HG02588 (cell line): ENCODE results near the gene USP6.
"Not testable (repeated sequence)": the region's sequence is repeated elsewhere in the genome, so short reads cannot be mapped to it uniquely, and the experiment has no call there.

ENCODE experiments used
- ATAC-seq: cut with Tn5 transposase; IDR thresholded peaks from one replicate; pipeline ENCODE4 v1.9.1; 2021; ENCODE audit warnings: mild to moderate bottlenecking, moderate library complexity; ENCODE audit not compliant: unreplicated experiment

USP6 gene

GRCh38 chr17:5121186-5121841, 5.5 kb downstream of the USP6 start:
- ATAC-seq = no peak

- ATAC-seq = not testable (repeated sequence)
Observed at GRCh38 chr17:5122056-5122455, 6.2 kb downstream of the USP6 start.

DNA sequence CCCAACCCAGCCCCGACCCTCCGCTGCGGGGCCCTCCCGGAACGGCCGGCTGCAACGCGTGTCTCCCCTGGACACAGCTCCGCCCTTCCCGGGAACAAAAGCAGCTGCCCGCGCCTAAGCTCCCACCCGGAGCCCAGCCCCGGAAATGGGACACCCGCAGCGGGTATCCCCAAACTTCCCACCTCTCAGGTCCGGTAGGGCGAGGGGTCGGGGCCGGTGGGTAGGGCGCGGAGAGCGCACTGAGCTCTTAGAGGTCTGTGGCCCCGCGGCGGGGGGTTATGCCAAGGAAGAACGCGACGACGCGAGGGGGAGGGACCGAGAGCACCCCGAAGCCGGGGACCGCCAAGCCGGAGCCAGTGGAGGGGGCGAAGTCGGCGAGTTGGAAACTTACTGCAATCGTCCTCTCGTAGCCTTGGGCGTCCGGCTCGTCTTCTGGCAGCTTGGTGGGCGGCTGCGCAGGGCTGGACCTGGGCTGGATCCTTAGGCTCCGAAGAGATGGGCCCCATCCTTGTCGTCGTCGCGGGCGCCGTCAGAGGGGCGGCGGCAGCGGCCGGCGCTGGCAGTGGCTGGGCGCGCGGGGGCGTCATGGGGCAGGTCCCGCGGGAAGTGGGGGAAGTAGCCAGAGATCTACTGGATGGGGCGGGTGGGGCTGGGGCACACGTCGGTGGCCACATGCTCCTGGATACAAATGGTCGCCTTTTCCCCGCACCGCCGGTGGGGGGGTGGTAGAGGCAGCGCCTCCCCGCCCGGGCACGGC, 6.9 kb downstream of the USP6 start:
- no peak for ATAC-seq

DNA sequence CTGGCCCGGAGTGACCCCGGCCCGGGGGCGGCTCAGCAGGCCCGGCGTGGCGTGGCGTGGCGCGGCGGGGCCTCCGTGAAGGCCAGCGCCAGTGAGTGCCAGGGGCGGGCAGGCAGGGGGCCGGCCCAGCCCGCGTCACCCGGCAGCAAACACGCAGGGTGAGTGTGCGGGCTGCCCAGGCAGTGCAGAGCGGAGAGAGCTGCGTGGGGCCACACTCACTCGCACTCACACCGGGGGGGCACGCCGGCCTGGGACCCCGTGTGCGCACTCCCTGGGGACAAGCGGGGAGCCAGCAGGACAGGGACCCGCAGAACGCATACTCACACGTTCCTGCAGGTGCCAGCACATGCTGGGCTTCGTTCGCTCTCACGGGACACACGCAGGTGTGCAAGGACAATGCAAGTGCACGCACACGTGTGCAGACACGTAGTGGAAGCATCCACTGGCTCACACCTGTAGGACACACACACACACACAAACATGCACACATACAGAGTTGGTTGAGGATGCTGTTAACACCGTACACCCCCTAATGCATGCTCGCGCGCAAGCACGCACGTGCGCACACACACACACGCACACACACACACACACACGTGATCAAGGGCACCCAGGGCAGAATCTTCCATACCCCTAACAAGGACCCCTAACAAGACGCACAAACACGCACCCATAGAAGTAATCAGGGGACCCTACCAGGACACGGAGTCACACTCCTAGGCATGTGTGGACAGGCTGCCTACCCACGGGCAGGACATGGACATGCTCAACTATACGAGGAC, 7.7 kb downstream of the USP6 start:
- ATAC-seq = no peak

- ATAC-seq = not testable (repeated sequence)
Observed at GRCh38 chr17:5124125-5124760, 8.4 kb downstream of the USP6 start.

- ATAC-seq = not testable (repeated sequence)
Observed at GRCh38 chr17:5124896-5125295, 9.1 kb downstream of the USP6 start.

- ATAC-seq = no peak
Observed at GRCh38 chr17:5126719-5127488, 11.1 kb downstream of the USP6 start.

DNA sequence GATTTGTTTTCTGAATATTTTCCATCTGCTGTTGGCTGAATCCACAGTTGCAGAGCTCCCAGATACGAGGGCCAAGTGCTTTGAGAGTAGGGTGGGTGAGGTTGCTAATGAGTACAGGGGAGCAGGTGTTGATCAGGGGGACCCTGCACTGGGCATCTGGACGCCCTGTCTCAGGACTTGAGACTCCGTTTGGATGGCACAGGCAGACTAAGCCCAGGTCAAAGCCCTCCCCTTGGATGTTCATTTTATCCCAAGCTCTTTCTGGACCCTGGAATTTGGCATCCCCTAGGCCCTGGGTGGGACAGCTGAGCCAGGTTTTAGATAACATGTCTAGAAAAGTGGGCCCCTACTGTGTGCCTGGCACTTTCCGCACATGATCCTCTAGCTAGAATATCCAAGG, 12.1 kb downstream of the USP6 start:
- no peak for ATAC-seq

DNA sequence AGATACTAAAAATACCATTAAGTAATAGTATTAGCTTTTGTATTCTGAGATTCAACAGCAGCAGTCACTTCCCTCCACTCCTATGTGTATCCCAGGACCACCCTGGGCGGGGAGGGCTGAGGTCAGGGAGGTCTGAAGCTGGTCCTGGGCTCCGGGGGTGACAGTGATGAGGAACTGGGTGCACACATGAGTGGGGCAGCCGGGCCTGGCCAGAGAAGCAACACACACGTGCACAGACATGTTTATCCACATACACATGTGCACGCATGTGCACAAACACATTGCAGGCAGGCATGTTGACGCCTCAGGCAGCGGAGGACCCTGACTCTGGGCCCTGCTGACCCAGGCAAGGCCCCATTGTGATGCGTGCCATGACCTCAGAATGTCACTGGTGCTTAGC, 12.6 kb downstream of the USP6 start:
- not testable (repeated sequence) for ATAC-seq

DNA sequence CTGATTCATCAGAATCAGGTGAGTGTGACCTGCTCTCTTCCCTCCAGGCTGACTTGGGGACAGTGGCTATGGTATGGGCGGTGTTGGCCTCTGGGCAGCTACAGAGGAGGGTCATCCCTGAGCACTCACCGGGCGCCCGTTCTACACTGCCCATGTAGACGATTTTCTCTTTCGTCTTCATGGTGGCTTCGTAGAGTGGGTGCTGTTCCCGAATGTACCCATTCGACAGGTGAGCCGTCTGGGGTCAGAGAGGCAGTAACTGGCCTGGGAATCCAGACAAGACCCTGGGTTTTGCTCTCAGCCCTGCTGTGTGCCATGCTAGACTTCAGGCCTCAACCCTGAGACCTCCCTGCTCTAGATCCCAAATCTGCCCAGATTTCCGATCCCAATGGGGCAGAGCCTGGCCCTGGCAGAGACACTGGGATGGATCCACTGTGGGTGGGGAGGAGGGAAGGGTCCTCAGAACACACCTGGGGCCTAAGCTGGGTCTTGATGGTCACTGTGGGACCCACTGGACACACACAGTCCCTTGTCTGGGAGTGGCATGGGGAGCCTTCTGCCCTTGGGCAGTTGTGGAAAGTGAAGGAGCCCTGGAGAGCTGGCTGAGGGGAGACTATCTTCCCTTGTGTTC, 13.2 kb downstream of the USP6 start:
- ATAC-seq = no peak

DNA sequence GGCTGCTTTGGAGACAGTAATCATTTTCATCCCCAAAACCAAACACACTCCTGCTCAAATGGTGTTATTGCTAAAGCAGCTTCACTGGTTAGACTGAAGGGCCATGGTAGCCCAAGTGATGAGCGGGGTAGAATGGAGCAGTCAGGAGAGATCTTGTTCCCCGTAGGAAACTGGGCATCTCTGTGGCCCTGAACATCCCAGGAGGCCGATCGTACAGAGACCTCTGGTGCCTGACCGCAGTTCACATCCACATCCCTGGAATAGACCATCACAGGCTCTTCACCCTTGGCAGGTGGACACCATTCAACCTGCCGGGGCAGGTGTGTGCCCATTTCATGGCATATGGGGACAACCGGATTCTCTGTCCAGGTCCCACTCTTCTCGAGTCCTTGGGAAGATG, 13.9 kb downstream of the USP6 start:
- ATAC-seq = not testable (repeated sequence)

GRCh38 chr17:5130261-5130660, 14.4 kb downstream of the USP6 start:
- ATAC-seq = not testable (repeated sequence)

DNA sequence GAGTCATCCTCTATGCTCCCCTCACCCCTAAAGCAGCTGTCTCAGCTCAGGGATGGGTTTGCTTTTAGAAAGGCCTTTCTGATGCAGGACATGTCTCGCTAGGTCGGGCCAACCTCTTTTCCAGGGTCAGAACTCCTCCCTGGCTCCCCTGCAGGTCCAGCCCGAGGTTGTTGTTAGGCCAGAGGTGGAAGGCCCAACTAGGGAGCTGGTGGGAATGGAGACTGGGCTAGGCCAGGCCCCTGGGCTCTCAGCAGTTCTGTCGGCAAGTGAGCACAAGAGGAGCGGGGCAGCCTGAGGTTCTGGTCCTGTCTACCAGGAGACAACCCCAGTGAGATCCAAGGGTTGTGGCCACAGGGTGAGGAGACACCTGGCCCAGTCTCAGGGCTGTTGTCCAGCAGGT, 14.9 kb downstream of the USP6 start:
- ATAC-seq = not testable (repeated sequence)

DNA sequence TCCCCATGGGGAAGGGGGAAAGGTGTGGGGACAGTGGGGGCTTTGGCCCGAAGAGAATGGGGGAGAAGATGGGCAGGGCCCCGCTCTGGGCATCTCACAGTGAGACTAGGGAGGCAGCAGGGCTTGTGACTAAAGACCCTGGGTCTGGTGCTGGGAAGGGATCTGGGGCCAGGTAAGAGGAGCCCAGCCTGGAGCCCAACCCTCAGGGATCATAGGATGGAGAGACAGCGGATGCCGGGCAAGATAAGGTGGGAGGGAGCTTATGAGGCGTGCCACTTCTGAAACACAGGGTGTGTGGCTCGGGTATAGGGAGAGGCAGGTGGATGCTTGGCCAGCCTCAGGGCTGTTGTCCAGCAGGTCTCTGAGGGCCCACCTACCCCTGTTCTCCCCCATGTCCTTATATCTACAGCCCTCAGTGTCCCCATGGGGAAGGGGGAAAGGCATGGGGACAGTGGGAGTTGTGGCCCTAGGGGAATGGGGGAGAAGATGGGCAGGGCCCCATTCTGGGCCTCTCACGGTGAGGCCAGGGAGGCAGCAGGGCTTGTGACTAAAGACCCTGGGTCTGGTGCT, 15.4 kb downstream of the USP6 start:
- no peak for ATAC-seq

GRCh38 chr17:5131799-5132502, 16.1 kb downstream of the USP6 start:
- not testable (repeated sequence) for ATAC-seq

GRCh38 chr17:5132503-5133225, 16.8 kb downstream of the USP6 start:
- ATAC-seq = not testable (repeated sequence)

GRCh38 chr17:5133311-5133710, 17.5 kb downstream of the USP6 start:
- no peak for ATAC-seq

- ATAC-seq = not testable (repeated sequence)
Observed at GRCh38 chr17:5133961-5134360, 18.1 kb downstream of the USP6 start.
